SU-DHL-6 (cell line): ENCODE measurements around the gene C6orf118.

Experiments used
- EZH2phosphoT487 ChIP-seq: fragments of 200-600 bp; sonication (generic), shearing (Covaris generic); conservative IDR thresholded peaks from 2 replicates; pipeline ENCODE4 v1.6.1; 2018; ENCODE audit warnings: mild to moderate bottlenecking, antibody characterized with exemption, low read length, moderate library complexity, mixed read lengths
- TF ChIP-seq, protein P1 (sequence below): fragments of 200-600 bp; sonication (generic); IDR thresholded peaks from one replicate; pipeline ENCODE4 v1.5.1; 2017; ENCODE audit warnings: antibody characterized with exemption, mild to moderate bottlenecking, low read length, moderate library complexity; ENCODE audit not compliant: insufficient read depth, poor library complexity, severe bottlenecking

DNA sequence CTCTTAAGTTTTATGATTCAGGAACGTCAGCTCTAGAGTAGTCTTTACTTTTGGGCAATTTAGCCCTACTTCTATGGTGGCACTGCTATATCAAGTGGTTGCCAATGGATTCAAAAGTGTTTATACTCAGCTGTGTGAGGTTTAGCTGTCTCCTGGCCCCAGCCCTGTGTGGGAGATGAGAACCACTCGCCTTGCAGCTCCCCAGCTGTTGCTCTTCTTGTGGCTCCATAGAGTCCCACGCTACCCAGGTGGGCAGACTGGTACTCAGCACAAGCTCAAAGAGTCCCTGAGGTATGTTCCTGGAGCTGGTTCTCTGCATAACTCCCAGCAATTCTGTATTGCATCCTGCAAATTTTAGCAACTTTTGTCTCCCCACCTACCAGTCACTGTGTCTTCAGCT is 59.6 kb downstream of the C6orf118 start:
- TF ChIP-seq, protein P1, sequence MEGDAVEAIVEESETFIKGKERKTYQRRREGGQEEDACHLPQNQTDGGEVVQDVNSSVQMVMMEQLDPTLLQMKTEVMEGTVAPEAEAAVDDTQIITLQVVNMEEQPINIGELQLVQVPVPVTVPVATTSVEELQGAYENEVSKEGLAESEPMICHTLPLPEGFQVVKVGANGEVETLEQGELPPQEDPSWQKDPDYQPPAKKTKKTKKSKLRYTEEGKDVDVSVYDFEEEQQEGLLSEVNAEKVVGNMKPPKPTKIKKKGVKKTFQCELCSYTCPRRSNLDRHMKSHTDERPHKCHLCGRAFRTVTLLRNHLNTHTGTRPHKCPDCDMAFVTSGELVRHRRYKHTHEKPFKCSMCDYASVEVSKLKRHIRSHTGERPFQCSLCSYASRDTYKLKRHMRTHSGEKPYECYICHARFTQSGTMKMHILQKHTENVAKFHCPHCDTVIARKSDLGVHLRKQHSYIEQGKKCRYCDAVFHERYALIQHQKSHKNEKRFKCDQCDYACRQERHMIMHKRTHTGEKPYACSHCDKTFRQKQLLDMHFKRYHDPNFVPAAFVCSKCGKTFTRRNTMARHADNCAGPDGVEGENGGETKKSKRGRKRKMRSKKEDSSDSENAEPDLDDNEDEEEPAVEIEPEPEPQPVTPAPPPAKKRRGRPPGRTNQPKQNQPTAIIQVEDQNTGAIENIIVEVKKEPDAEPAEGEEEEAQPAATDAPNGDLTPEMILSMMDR: no peak
- TF ChIP-seq EZH2phosphoT487: no peak
